Liver (tissue), 9 donors: ENCODE data around the gene DNAJC4. TPM values are rescaled to one million over a fixed set of nuclear protein-coding genes. Genes with fewer than 3 reads are reported as not detected.

Experiments used
- DNase-seq: peaks from one replicate; pipeline ENCODE4 v3.0.0-alpha.2; 2017; ENCODE audit warnings: low spot score
- H3K27ac ChIP-seq, 2 donors: one replicate each; pipeline ENCODE4 v1.7.0; 2013; ENCODE audit warnings: inconsistent platforms in 2 of 2, low read length in 2 of 2, control low read depth in 1 of 2, low read depth in 1 of 2, mild to moderate bottlenecking in 1 of 2
- H3K27me3 ChIP-seq, 4 donors: one replicate each; pipeline versions ENCODE4 v1.6.1 to v1.7.0; 2013; ENCODE audit warnings: low read length in 3 of 4, inconsistent platforms in 1 of 4, mild to moderate bottlenecking in 1 of 4, moderate library complexity in 1 of 4; ENCODE audit not compliant: control insufficient read depth in 4 of 4, insufficient read depth in 4 of 4
- H3K36me3 ChIP-seq, 4 donors: one replicate each; pipeline versions ENCODE4 v1.6.1 to v1.7.0; 2013; ENCODE audit warnings: low read length in 3 of 4, mild to moderate bottlenecking in 3 of 4, low read depth in 1 of 4, moderate library complexity in 1 of 4; ENCODE audit not compliant: control insufficient read depth in 4 of 4, insufficient read depth in 3 of 4
- H3K4me1 ChIP-seq, 4 donors: one replicate each; pipeline versions ENCODE4 v1.6.1 to v1.7.0; 2013; ENCODE audit warnings: low read length in 3 of 4, mild to moderate bottlenecking in 3 of 4, moderate library complexity in 1 of 4; ENCODE audit not compliant: control insufficient read depth in 4 of 4, insufficient read depth in 4 of 4
- H3K4me3 ChIP-seq, 3 donors: one replicate each; pipeline versions ENCODE4 v1.6.1 to v1.7.0; 2013; ENCODE audit warnings: low read length in 3 of 3, control low read depth in 1 of 3, low read depth in 1 of 3, mild to moderate bottlenecking in 1 of 3
- H3K9ac ChIP-seq, 2 donors: one replicate each; pipeline ENCODE4 v1.7.0; 2013; ENCODE audit warnings: low read length in 2 of 2, mild to moderate bottlenecking in 2 of 2, moderate library complexity in 2 of 2, control low read depth in 1 of 2, low read depth in 1 of 2
- H3K9me3 ChIP-seq, 4 donors: one replicate each; pipeline versions ENCODE4 v1.6.1 to v1.7.0; 2013; ENCODE audit warnings: low read length in 3 of 4; ENCODE audit not compliant: control insufficient read depth in 4 of 4
- ATF3 ChIP-seq: IDR thresholded peaks from 2 replicates; pipeline ENCODE4 v1.6.1; 2016; ENCODE audit warnings: antibody characterized with exemption
- CTCF ChIP-seq: fragments of 150-350 bp; IDR thresholded peaks from 2 replicates; pipeline ENCODE4 v1.5.1; 2017; ENCODE audit warnings: improper control_type of control experiment, low read depth, low read length; ENCODE audit not compliant: missing input control
- EGR1 ChIP-seq, 2 donors: IDR thresholded peaks; 2 replicates each; pipeline ENCODE4 v1.6.1; 2016 to 2018; ENCODE audit warnings: antibody characterized with exemption in 2 of 2, low read depth in 2 of 2
- FOXA1 ChIP-seq: IDR thresholded peaks from 2 replicates; pipeline ENCODE4 v1.6.1; 2016; ENCODE audit warnings: antibody characterized with exemption
- FOXA2 ChIP-seq: IDR thresholded peaks from 2 replicates; pipeline ENCODE4 v1.6.1; 2016; ENCODE audit warnings: antibody characterized with exemption
- GABPA ChIP-seq, 2 donors: IDR thresholded peaks in 1 of 2; conservative IDR thresholded peaks in 1 of 2; 2 replicates each; pipeline ENCODE4 v1.6.1; 2016; ENCODE audit warnings: antibody characterized with exemption in 2 of 2, mild to moderate bottlenecking in 1 of 2, moderate library complexity in 1 of 2
- HNF4A ChIP-seq, 2 donors: conservative IDR thresholded peaks; 2 replicates each; pipeline ENCODE4 v1.6.1; 2016; ENCODE audit warnings: antibody characterized with exemption in 2 of 2, mild to moderate bottlenecking in 2 of 2
- HNF4G ChIP-seq: IDR thresholded peaks from 2 replicates; pipeline ENCODE4 v1.6.1; 2016; ENCODE audit warnings: antibody characterized with exemption
- JUND ChIP-seq, 2 donors: IDR thresholded peaks; 2 replicates each; pipeline ENCODE4 v1.6.1; 2016; ENCODE audit warnings: antibody characterized with exemption in 2 of 2
- MAX ChIP-seq: IDR thresholded peaks from 2 replicates; pipeline ENCODE4 v1.6.1; 2016; ENCODE audit warnings: antibody characterized with exemption
- NR2F2 ChIP-seq: IDR thresholded peaks from 2 replicates; pipeline ENCODE4 v1.6.1; 2016; ENCODE audit warnings: antibody characterized with exemption
- REST ChIP-seq: IDR thresholded peaks from 2 replicates; pipeline ENCODE4 v1.6.1; 2016; ENCODE audit warnings: antibody characterized with exemption, mild to moderate bottlenecking
- RXRA ChIP-seq, 2 donors: IDR thresholded peaks; 2 replicates each; pipeline ENCODE4 v1.6.1; 2017 to 2018; ENCODE audit warnings: antibody characterized with exemption in 2 of 2, mild to moderate bottlenecking in 1 of 2
- SP1 ChIP-seq: IDR thresholded peaks from 2 replicates; pipeline ENCODE4 v1.6.1; 2018; ENCODE audit warnings: antibody characterized with exemption, mild to moderate bottlenecking
- YY1 ChIP-seq: IDR thresholded peaks from 2 replicates; pipeline ENCODE4 v1.6.1; 2016; ENCODE audit warnings: antibody characterized with exemption, mild to moderate bottlenecking
- ZBTB33 ChIP-seq: IDR thresholded peaks from 2 replicates; pipeline ENCODE4 v1.6.1; 2016; ENCODE audit warnings: antibody characterized with exemption
- WGBS: extraction: QIAGEN DNeasy Blood & Tissue Kit; methylation state at CpG from one replicate; pipeline ENCODE4 v1.1.7; 2013; 5-methylcytosine and 5-hydroxymethylcytosine counted together
- polyA plus RNA-seq, 2 donors: library from polyadenylated mRNA; stranded (reverse) in 1 of 2; unstranded in 1 of 2; fragments of 200-250 nt in 1 of 2; fragments of >200 nt in 1 of 2; fragmentation: Nextera tagmentation in 1 of 2; extraction: Ambion mirVana in 1 of 2; gene quantifications; one replicate each; pipeline versions ENCODE4 v1.2.1 to v1.2.3, GENCODE V29; 2013 to 2015
- total RNA-seq, 2 donors: library from RNA; depleted of rRNA; stranded (reverse); fragments of >200 nt; gene quantifications; one replicate each; pipeline ENCODE4 v1.2.3, GENCODE V29; 2014
- donor health status: healthy.
- donor health status: healthy.
- donor health status: healthy.
- donor health status: healthy.
- donor health status: healthy.

DNAJC4 gene
- total and polyA plus RNA-seq, 4 donors = 8.5 to 25.9 (median 23.5) TPM

GRCh38 chr11:64275031-64275800 is 44.9 kb downstream of the DNAJC4 start:
- H3K9me3 ChIP-seq = no peaks in the 10 kb centered on the region
- no peak overlapping the region for H3K4me3 ChIP-seq
- peaks cover 6 to 23% (median 13%) of the 10 kb centered on the region in 4 donors for H3K4me1 ChIP-seq
- H3K9ac ChIP-seq = no peak overlapping the region
- 95% methylated on average over 15 of the region's 15 CpGs for WGBS
- DNase-seq = no peak
- H3K27ac ChIP-seq = no peak overlapping the region
- TF ChIP-seq GABPA (IDR thresholded peaks at IDR 0.05 in 1 of 2, conservative IDR thresholded peaks at IDR 0.05 in 1 of 2) (no peak), YY1 (no peak), RXRA (IDR thresholded peaks at IDR 0.05) (no peak), HNF4A (conservative IDR thresholded peaks at IDR 0.05) (no peak), JUND (IDR thresholded peaks at IDR 0.05) (no peak), FOXA1 (no peak), NR2F2 (no peak), EGR1 (IDR thresholded peaks at IDR 0.05; ENCODE audit: low read depth in 2 of 2) (no peak), ATF3 (no peak), REST (no peak), MAX (no peak), HNF4G (no peak), ZBTB33 (no peak), FOXA2 (no peak), SP1 (no peak)
- no peaks in the 10 kb centered on the region for H3K27me3 ChIP-seq
- peaks cover 0 to 21% (median 7%) of the 10 kb centered on the region in 4 donors for H3K36me3 ChIP-seq

- peaks cover 0 to 21% (median 7%) of the 10 kb centered on the region in 4 donors for H3K36me3 ChIP-seq
- WGBS = 88% methylated on average over 2 of the region's 2 CpGs
Measured at GRCh38 chr11:64275841-64276240, 45.5 kb downstream of the DNAJC4 start.

More at GRCh38 chr11:64275841-64276240, 45.5 kb downstream of the DNAJC4 start:
- TF ChIP-seq EGR1 (IDR thresholded peaks at IDR 0.05; ENCODE audit: low read depth in 2 of 2) = no peak
- no peak for TF ChIP-seq HNF4G
- no peak for TF ChIP-seq JUND (IDR thresholded peaks at IDR 0.05)
- no peak for TF ChIP-seq YY1
- no peak for TF ChIP-seq FOXA2
- no peak for TF ChIP-seq ATF3
- no peak for TF ChIP-seq RXRA (IDR thresholded peaks at IDR 0.05)
- TF ChIP-seq CTCF = no peak
- TF ChIP-seq REST = no peak
- TF ChIP-seq FOXA1 = no peak
- no peak for TF ChIP-seq NR2F2
- TF ChIP-seq SP1 = no peak
- no peak for DNase-seq
- Histone ChIP-seq H3K4me1 (peaks cover 6 to 23% (median 13%) of the 10 kb centered on the region in 4 donors), H3K9me3 (no peaks in the 10 kb centered on the region), H3K27me3 (no peaks in the 10 kb centered on the region), H3K27ac (no peak overlapping the region), H3K9ac (no peak overlapping the region), H3K4me3 (no peak overlapping the region)
